Measurements from ENCODE around the gene CTNNB1.

- peak in 1 of 3 experiments; percentile 8 for TF ChIP-seq CTCF (IDR thresholded peaks at IDR 0.05)
- TF ChIP-seq POLR2A (IDR thresholded peaks at IDR 0.05; ENCODE audit: low read depth): no peak
Observed at GRCh38 chr3:41199866-41200668, 762 bp downstream of the CTNNB1 start.

Data from esophagus muscularis mucosa (tissue), 3 donors.